HG02840 (cell line): ENCODE results near the gene GMDS.

Experiments
- ATAC-seq: cut with Tn5 transposase; IDR thresholded peaks from one replicate; pipeline ENCODE4 v1.9.1; 2021; ENCODE audit warnings: mild to moderate bottlenecking, moderate library complexity, moderate number of reproducible peaks; ENCODE audit not compliant: unreplicated experiment, low FRiP score

GMDS gene

DNA sequence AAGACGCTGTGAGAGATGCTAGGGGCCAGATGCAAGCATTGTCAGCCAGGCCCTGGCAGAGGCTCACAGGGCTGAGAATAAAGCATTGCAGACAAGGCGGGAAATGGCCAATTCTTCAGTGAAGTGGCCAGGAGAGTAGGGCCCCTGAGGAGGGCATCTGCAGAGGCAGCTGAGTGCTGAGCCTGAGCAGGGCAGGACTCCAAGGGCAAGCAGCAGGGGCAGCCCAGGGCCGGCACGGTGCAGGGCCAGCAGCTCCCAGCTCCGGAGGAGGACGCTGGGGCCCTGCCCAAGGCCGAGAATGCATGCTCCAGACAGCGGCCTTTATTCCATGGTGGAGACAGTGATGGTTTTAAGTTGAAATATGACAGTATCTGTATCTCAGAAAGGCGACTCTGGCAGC, 330.2 kb downstream of the GMDS start:
- no peak for ATAC-seq

GRCh38 chr6:1913577-1913976, 331.8 kb downstream of the GMDS start:
- no peak for ATAC-seq

- no peak for ATAC-seq
These were observed 332.7 kb downstream of the GMDS start for GRCh38 chr6:1912731-1913130.

DNA sequence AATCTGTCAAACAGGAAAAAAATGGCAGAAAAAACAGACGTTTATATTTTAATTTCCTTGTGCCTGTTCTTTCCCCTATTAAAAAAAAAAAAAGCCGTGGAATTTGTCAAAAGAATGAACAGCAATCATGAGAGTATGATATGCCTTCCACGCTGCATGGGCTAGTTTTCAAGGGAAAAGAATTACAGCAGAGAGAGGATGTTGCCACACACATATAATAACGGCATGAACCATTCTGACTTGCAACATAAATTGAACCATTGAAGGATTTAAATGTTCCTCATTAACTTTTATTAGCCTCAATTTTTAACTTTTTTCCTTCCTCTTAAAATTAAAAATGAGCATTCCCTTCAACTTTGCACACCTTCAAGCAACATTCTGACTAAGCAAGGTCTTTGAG, 333.9 kb downstream of the GMDS start:
- no peak for ATAC-seq

- no peak for ATAC-seq
These were observed 334.6 kb downstream of the GMDS start for GRCh38 chr6:1910621-1911407.

- ATAC-seq = no peak
These were observed 336.6 kb downstream of the GMDS start for GRCh38 chr6:1908784-1909183.

- no peak for ATAC-seq
These were observed 338.8 kb downstream of the GMDS start for GRCh38 chr6:1906609-1907008.

GRCh38 chr6:1906014-1906413, 339.4 kb downstream of the GMDS start:
- ATAC-seq = no peak

- ATAC-seq = no peak
These were observed 340.5 kb downstream of the GMDS start for GRCh38 chr6:1904898-1905297.

DNA sequence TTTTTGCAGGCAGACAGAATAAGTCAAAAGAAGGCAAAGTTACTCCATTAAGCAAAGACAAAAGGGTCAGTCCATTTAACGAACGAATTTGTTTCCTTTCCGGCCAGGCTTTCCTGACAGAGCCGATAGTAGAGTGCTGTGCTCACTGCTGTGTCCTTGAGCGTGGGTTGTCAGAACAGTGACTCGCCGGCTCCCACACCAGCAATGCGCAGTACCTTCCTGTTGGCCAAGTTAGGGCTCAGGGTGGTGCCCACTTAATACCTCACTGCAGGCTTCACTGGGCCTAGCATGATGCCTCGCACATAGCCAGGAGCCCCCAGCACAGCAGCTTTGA, 341.0 kb downstream of the GMDS start:
- ATAC-seq = no peak

DNA sequence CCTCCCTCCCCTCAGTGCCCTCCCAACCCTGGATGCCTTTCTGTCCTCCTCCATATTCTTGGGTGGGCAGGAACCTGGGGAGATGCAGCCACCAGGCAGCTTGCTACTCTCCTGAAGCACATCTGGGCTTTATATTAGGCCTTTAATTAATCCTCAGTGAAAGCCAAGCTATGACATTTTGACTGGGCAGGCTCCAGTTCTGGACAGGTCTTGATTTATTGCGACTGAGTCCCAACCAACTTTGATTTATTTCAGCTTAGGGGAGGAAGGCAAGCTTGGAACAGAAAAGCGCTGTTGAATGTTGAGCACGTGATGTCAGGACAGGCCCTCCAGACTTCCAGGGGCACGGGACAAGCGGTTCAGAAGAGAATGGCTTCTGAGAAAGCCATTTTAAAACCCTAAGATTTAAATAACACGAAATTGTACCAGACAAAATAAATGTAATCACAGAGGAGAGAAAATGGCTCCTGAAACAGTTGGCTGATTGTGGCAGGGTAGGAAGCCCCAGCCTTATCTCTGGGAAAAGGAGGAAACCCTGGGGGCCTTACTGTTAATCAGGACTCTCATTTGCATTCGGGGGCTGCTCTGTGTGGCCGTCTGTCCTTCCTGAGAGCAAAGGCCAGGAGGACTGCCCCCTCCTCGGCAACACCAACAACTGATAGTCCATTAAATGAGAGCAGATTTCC, 341.5 kb downstream of the GMDS start:
- ATAC-seq = no peak

DNA sequence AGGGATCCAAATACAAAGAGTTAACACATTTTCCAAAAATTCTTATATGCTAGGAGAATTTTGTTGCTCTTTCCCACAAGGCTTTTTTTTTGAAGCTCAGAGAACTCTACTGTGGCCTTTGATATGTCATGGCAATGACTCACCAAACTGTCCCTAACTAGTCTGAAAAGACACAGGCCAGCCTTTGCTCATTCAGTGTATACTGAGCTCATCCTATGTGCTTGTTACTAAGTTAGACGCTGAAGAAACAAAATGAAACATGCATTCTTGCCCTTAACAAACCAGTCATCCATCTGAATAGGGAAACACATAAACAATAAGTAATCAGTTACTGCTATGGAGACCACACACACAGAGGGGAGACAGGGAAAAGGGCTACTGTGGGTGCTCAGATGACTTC, 343.8 kb downstream of the GMDS start:
- no peak for ATAC-seq

DNA sequence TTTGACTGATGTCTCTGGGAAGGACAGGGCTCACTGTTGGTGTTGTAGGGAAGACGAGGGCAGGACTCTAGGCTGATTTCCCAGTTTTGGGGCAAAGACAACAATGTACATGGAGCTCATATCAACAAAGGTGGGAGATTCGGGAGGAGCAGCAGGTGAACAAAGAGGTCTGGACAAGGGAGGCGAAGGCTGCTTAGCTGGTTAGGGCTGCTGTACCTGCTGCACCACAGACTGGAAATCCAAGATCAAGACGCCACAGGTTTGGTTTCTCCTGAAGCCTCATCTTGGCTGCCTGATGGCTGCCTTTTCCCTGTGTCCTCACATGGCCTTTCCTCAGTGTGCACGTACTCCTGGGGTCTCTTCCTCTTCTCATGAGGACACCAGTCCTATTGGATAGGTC, 348.5 kb downstream of the GMDS start:
- ATAC-seq = no peak

DNA sequence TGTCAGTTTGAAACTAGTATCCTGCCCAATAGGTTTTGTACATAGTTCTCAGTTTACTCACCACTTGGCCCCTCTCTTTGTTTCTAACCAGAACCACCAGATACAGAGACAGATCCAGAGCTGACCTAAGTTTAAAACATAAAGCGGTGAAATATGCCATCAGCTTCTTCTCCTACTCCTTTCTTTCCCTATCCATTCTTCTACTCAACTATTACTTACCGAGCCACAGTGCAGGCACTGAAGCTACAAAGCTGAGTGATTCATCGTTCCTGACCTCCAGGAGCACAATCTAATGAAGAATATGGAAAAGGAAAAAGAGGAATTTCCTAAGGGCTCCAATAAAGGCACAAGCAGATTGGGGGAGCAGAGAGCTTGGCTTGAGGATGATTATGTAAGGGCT, 349.7 kb downstream of the GMDS start:
- ATAC-seq = no peak

DNA sequence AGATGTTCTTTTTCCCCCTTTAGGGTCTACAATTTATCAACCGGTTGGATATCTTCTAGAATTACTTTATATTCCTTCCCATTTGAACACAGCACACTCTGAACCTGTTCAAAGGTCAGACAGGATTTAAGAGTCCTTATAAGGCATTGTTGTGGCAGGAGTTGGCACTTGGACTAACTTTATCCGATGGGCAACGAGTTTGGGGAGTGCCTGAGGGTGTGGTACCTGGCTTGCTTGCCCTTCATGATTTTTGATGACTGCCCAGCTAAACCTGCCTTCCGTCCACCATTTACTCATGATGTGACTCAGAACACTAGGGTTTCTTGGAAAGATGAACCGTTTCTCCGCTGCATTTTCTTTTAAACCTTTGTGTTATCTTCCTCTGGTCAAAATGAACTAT, 350.5 kb downstream of the GMDS start:
- no peak for ATAC-seq

GRCh38 chr6:1893470-1894130, 351.8 kb downstream of the GMDS start:
- no peak for ATAC-seq

- no peak for ATAC-seq
These were observed 352.7 kb downstream of the GMDS start for GRCh38 chr6:1892716-1893115.

DNA sequence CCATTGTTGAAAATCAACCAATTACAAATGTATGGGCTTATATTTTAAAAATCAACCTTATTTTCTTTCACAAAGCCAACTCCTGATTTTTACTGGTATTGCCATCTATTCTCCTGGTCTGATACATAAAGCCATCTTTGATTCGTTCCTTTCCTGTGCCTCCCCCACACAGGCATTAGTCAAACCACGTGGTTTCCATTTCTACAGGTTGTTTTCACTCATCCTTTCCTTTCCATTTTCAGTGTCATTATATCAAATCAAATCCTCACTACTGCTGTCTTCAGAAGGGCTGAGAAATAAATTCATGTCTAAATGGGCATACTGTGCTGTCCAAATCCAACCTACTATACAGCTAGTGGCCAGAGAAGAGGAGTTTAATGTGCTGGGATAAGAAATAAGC, 354.4 kb downstream of the GMDS start:
- no peak for ATAC-seq

DNA sequence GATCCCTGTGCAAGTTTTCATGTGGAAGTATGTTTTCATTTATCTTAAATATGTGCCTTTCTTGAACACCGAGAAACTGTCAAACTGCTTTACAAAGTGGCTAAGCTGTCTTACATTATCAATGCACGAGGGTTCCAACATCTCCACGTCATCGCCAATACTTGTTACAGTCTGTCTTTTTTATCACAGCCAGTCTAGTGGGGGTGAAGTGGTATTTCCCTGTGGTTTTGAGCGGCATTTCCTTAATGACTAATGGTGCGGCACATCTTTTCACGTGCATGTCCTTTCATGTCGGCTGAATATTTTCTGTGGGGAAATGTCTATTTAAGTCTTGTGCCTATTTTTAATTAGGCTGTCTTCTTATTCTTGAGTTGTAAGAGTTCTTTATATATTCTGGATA, 355.3 kb downstream of the GMDS start:
- ATAC-seq = no peak

- no peak for ATAC-seq
These were observed 359.8 kb downstream of the GMDS start for GRCh38 chr6:1885576-1886011.

GRCh38 chr6:1884313-1884712, 361.1 kb downstream of the GMDS start:
- no peak for ATAC-seq

- no peak for ATAC-seq
These were observed 367.1 kb downstream of the GMDS start for GRCh38 chr6:1878330-1878729.
